GM13976 (cell line): ENCODE measurements around the gene GAB1.

Source experiments
- DNase-seq: peaks from one replicate; pipeline ENCODE4 v3.0.0; 2012; ENCODE audit warnings: low spot score
- CTCF ChIP-seq: IDR thresholded peaks from 2 replicates; pipeline ENCODE4 v1.5.1; 2012; ENCODE audit warnings: borderline replicate concordance, mild to moderate bottlenecking; ENCODE audit not compliant: insufficient read depth; ENCODE audit errors: extremely low read depth, missing control alignments, control extremely low read depth
- in situ Hi-C: fragments of 300-500 bp; cut with MboI; formaldehyde crosslinking; loops from one replicate; pipeline ENCODE4 v1.12.0; 2022; ENCODE audit warnings: low sequenced_read_pairs, mixed read lengths, inconsistent platforms; ENCODE audit not compliant: unreplicated experiment

The GAB1 gene

GRCh38 chr4:143405075-143405730 is 68.5 kb downstream of the GAB1 start:
- DNase-seq, result no peak

GRCh38 chr4:143406523-143406922 is 69.8 kb downstream of the GAB1 start:
- DNase-seq, result no peak
- no peak for TF ChIP-seq CTCF
- in situ Hi-C loops, result no loop called here

More at GRCh38 chr4:143405075-143405730, 68.5 kb downstream of the GAB1 start:
- no peak for TF ChIP-seq CTCF
- in situ Hi-C loops, result no loop called here

- DNase-seq, result no peak
- no peak for TF ChIP-seq CTCF
- in situ Hi-C loops, result no loop called here
Observed at GRCh38 chr4:143407474-143407873, 70.8 kb downstream of the GAB1 start.

- in situ Hi-C loops, result no loop called here
- TF ChIP-seq CTCF, result no peak
- no peak for DNase-seq
Observed at GRCh38 chr4:143407888-143408287, 71.2 kb downstream of the GAB1 start.

- in situ Hi-C loops, result no loop called here
- no peak for DNase-seq
- TF ChIP-seq CTCF, result no peak
Observed at GRCh38 chr4:143410015-143410414, 73.3 kb downstream of the GAB1 start.

GRCh38 chr4:143411527-143412419 is 75.1 kb downstream of the GAB1 start:
- no peak for DNase-seq
- in situ Hi-C loops, result no loop called here
- no peak for TF ChIP-seq CTCF
